Measurements from ENCODE around the gene SHANK2.

SHANK2 gene

DNA sequence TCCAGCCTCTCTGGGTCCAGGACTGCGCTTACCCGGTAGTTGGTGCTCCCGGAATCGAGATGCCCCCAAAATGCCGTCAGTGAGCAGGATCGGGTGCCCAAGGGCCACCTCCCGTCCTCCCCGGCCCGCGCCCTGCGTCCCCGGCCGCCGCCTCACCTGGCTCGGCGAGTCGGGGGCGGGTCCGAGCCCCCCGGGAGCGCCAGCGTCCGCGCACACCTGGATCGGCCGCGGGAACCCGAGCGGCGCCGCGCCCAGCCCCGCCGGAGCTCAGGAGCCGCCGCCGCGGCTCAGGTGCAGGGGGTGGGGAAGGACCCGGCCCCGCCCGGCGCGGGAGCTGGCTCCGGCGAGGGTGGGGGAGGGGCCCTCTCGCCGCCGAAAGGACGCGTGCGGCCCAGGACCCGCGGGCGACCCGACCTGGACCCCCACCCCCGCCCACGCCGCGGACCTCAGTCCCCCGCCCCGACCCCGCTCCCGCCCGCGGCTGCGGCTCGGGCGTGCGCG lies at the start of gene SHANK2:
Gene SHANK2 (minus strand): TSS at position 309 of the 501 bp plus-strand sequence. CDS start 105,251 bp downstream, outside the sequence.
- peak; percentile 18 for DNase-seq (ENCODE audit: low spot score)

- DNase-seq (ENCODE audit: low spot score), result no peak
Measured at GRCh38 chr11:71301858-71302533, 49.6 kb upstream of the SHANK2 start.

- DNase-seq (ENCODE audit: low spot score), result no peak
Measured at GRCh38 chr11:71301046-71301857, 48.9 kb upstream of the SHANK2 start.

DNA sequence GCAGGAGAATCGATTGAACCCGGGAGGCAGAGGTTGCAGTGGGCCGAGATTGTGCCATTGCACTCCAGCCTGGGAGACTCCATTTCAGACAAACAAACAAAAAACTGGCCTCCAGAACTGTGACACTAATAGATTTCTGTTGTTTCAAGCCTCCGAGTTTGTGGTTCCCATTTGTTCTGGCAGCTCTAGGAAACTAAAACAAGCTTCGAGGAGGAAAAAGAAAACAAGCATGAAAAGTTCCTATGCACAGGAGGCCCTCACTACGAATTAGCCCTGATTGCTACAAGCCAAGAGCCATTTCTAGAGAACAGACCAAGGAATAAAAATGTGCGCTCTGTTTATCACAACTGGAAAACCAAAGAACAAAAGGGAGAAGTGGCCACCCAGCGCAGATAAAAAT lies 47.8 kb upstream of the SHANK2 start:
- DNase-seq (ENCODE audit: low spot score), result no peak

GRCh38 chr11:71298761-71299181 lies 46.4 kb upstream of the SHANK2 start:
- no peak for DNase-seq (ENCODE audit: low spot score)

DNA sequence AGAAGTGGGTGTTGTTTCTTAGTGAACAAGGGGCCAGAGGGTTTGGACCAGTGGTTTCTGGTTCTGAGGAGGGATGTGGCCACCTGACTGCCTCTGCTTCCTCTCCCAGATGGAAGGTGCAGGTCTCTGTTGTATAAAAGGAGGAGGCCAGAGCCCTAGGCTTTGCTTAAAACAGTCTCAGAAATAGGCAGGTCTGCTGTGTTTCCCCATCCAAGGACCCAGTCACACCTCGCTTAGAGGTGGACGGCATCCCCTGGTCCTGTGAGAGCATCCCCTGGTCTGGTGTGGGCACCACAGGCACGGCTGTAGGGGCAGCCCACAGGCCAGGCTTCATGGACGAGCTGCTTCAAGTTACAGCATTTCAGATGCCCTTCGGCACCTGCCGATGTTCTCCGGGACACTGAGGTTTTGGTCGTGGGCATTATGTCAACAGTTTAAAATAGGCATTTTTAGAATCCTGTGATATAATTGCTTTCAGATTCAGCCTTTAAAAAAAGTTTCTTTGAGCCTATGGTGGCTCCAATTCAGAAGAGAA lies 45.7 kb upstream of the SHANK2 start:
- no peak for DNase-seq (ENCODE audit: low spot score)

DNA sequence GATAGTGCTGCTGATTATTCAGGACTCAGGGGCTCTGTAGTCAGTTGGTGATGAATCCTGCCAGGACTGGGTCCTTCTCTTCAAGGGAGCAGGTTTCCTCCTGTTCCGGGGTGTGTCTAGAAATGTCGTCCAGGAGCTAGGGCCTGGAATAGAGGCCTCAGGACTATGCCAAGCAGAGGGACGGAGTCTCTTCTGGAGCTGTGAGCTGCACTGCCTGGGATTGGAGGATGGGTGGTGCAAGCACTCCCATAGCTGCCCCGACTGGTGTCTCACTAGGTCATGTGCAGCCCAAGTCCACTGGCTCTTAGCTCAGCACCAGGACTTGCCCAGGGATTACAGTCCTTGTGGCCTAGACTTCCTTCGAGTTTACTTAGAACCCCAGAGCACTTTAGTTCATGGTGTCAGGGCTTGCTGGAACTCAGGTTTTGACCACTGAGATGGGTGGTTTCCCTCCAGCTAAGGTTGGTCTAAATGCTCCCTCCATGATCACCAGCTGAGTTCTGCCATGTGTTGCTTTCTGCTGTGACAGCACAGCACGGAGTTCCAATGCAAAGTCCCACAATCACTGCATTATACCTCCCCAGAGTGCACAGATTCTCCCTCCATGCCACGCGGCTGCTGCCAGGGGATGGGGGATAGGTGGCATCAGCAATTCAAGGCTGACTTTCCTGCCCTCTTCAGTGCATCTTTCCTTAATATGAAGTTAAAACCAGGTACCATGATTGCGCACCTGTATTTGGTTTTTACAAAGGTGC lies 42.6 kb upstream of the SHANK2 start:
- DNase-seq (ENCODE audit: low spot score), result no peak

DNA sequence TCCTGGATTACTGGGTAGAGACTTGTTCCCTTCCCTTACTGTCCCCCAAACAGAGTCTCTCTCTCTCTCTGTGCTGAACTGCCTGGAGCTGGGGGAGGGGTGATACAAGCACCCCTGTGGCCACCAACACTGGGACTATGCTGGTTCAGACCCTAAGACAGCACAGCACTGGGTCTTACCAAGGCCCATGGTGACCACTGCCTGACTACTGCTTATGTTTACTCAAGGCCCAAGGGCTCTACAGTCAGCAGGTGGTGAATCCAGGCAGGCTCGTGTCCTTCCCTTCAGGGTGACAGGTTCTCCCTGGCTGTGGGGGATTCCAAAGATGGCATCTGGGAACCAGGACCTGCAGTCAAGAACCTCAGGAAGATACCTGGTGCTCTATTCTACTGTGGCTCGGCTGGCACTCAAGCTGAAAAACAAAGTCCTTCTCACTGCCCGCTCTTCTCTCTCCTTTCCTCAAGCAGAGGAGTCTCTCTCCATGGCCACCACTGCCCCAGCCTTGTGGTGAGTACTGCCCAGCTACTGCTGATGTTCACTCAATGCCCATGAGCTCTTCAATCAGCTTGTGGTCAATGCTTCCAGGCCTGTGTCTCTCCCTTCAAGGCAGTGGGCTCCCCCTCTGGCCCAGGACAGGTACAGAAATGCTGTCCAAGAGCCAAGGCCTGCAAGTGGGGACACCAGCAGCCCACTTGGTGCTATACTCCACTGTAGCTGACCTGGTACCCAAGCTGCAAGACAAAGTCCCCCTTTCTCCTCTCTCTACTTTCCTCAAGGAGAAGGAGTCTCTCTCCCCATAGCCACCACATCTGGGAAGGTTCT lies 41.8 kb upstream of the SHANK2 start:
- DNase-seq (ENCODE audit: low spot score), result no peak

DNA sequence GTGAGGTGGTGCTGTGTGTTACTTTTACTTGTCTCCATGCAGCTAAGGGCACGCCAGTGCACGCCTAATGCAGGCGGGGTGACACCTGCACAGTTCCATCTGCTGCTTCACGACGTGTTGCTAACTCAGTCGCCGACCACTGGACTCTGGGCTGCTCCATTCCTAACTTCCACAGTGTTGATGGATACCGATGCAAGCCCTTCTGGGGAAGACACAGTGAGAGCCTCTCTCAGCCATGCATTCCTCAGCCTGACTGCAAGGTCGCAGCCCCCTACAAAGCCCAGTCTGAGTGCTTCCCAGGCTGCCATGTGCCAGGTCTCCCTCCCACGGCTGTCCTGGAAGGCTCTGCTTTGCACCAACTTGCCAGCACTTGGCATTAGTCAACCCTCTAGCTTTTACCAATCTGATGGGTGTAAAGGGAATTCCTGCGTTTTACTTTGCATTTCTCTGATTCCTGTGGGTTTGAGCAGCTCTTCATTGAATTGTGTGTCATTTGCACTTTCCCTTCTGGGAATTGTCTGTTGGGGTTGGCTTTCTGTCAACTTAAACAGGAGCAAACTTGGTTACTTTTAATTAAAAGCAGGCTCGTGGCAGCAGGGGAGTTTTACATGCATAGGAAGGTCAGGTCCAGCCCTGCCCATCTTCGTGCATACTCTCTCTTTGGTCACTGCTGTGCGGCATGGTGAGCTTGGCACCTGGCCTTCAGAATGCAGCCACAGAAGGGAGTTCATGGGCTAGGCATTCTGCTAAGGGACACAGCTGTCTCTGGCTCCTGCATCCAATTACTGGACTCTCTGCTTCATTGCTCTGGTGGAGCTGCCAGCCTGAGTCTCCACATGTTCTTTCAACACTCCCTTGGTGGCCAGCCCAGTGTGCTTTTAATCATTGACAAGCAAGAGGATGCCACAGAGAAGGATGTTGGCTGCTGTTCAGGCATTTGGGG lies 34.6 kb upstream of the SHANK2 start:
- DNase-seq (ENCODE audit: low spot score), result peak; percentile 70

- no peak for DNase-seq (ENCODE audit: low spot score)
Measured at GRCh38 chr11:71285111-71285510, 32.7 kb upstream of the SHANK2 start.

GRCh38 chr11:71284525-71285092 lies 32.2 kb upstream of the SHANK2 start:
- no peak for DNase-seq (ENCODE audit: low spot score)

DNA sequence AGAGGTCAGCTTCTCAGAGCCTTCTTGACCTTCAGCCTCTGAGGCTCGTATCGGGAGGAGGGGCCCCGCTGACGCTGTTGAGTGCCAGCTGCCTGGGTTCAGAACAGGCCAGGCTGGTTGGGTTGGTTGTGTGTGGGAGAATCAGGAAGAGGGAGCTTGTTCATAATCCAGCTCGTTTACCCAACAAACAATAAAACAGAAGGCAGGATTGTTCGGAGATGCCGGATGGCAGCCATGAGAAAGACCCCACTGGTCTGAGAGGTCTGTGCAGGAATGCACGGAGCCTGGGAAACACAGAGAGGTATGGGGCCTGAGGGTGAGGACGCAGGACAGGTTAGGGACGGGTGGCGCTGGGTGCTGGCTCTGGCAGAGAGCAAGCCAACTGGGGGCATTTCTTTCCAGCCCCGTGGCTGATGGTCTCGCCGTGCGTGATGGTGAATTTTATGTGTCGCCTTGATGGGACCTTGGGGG lies 31.6 kb upstream of the SHANK2 start:
- DNase-seq (ENCODE audit: low spot score), result no peak

- peak; percentile 83 for DNase-seq (ENCODE audit: low spot score)
Measured at GRCh38 chr11:71282581-71283351, 30.4 kb upstream of the SHANK2 start.

GRCh38 chr11:71281831-71282230 lies 29.5 kb upstream of the SHANK2 start:
- DNase-seq (ENCODE audit: low spot score), result no peak

DNA sequence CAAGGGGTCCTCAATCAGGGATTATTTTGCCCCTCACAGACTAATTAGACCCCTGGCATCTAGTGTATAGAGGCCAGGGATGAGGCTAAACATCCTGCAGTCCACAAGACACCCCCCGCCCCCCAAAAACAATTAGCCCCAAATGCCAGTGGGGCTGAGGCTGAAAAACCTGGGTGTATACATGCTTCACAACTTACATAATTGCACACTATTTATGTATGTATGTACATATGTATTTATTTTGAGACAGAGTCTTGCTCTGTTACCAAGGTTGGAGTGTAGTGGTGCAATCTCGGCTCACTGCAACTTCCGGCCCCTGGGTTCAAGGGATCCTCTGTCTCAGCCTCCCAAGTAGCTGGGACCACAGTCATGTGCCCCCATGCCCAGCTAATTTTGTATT lies 28.8 kb upstream of the SHANK2 start:
- DNase-seq (ENCODE audit: low spot score), result no peak

- DNase-seq (ENCODE audit: low spot score), result no peak
Measured at GRCh38 chr11:71279916-71280645, 27.7 kb upstream of the SHANK2 start.

GRCh38 chr11:71272161-71272560 lies 19.8 kb upstream of the SHANK2 start:
- DNase-seq (ENCODE audit: low spot score), result no peak
